NCI-H2029 treated with DMSO at 0.1 percent for 48 hours (cell line): ENCODE measurements around the gene ZNF853.
"Not testable (repeated sequence)": the region's sequence is repeated elsewhere in the genome, so short reads cannot be mapped to it uniquely, and the experiment has no call there.

Source experiments
- DNase-seq: peaks from one replicate; lab custom pipeline; 2025; lab: John Stamatoyannopoulos, UW

Gene ZNF853

GRCh38 chr7:6606866-6607583 lies 8.4 kb upstream of the ZNF853 start:
- DNase-seq: no peak

DNA sequence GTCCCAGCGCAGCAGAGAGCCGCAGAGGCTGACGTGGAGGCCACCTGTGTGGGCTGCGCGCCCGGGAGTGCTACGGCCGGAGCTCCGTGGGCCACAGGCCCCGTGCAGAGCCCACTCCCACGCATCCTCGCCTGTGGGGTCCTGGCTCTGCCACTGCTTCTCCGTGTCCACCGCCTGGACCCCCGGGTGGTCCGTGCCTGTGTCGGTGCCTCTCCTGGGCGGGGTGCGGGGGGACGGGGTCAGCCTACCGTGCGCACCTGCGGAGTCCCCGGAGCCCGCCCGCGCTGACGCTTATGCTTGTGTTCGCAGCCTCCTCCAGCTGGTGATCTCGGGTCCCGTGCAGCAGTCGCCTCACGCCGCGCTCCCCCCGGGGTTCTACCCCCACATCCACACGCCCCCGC lies 7.8 kb upstream of the ZNF853 start:
- no peak for DNase-seq

DNA sequence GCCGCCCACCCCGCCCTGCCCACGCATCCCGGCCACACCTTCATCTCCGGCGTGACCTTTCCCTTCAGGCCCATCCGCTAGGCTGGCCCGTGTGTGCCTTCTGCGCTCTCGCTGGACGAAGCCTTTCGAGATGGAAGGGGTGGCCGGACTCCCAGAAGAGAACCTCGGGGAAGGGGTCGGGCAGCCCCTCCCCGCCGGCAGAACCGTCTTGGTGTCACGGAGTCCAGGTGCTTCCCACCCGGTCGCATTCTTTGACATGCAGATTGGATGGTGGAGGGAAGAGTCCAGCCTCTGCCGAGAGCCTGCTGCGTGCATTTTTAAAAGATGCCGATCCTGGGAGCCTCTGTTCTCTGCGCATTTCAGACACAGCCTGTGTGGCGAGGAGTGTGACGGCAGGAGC lies 7.3 kb upstream of the ZNF853 start:
- no peak for DNase-seq

DNA sequence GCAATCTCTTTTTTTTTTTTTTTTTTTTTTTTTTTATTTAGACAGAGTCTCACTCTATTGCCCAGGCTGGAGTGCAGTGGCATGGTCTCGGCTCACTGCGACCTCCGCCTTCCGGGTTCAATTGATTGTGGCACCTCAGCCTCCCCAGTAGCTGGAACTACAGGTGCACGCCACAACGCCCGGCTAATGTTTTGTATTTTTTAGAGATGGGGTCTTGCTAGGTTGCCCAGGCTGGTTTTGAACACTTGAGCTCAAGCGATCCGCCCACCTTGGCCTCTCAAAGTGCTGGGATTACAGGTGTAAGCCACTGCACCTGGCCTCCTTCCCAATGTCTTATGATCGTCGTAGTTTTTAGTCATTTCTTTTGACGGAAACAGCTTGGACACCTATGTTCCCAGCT lies 6.6 kb upstream of the ZNF853 start:
- DNase-seq: no peak

- DNase-seq: no peak
Measured at GRCh38 chr7:6612819-6613218, 2.6 kb upstream of the ZNF853 start.

- DNase-seq: no peak
Measured at GRCh38 chr7:6613706-6614105, 1.7 kb upstream of the ZNF853 start.

DNA sequence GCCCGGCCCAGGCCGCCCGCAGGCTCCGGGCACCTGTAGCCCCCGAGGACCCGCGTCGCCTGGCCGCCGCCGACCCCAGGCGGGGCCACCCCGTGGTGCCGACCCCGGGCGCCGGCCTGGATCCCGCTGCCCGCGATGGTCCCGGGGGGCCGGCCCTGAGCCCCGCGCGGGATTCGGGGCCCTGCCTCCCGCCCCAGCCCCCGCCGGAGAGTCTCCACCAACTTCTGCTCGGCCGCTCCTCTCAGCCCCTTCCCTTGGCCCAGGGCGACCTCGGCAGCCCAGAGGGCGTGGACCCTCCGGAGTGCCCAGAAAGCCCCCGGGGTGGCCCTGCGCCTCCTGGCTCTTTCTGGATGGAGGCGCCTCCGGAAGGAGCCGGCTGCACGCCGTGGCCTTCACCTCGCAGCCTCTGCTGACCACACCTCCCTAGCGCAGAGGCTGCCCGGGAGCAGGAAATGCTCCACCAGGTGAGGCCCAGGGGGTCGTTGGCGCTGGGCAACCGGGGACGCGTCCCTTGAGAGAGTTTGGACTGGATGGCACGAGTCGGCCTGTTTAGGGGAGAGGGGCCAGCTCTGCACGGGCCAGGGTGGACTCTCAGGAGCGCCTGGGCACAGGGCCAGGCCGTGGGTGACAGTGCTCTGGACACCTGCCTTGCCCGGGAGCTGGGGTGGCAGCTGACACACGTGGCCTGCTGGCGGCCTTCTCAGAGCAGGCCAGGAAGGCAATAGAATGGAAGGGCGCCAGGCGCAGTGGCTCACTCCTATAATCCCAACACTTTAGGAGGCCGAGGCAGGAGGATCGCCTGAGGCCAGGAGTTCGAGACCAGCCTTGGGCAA lies 529 bp downstream of the ZNF853 start:
- DNase-seq: no peak

DNA sequence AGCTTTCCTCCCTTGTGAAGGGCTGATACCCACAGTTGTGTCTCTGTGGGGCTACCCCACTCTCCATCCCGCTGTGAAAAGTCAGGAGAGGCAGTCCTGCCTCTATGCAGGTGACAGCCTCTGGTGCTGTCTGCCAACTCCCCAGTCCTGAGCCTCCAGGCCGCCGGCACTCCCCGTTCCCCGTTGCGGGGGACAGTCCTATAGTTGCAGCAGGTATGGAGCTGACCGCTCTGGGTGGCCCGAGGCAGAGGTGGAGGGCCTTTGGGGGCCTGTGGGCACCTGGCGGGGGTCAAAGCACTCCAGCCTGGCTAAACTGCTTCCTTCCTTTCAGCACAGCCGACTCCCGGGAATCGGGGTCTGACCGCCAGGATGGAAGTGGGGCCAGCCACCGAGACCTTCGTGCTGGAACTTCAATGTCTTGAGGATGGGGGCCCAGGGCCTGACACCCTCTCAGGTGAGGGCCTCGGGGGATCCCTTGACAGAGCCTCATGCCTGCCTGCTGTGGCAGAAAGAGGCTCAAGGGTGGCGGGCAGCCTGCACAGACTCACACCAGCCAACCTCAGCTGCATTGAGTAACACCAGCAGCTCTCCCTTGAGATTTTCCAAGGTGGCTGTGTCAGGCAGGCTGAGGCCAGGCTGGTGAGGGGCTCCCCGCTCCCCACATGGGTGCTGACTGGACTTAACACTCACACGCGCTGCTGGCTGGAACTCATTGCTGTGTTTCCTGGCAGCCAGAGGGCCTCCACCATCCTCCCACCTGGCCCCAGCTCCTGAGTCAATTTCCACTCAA lies 1.6 kb downstream of the ZNF853 start:
- no peak for DNase-seq

GRCh38 chr7:6618621-6619020 lies 3.2 kb downstream of the ZNF853 start:
- no peak for DNase-seq

DNA sequence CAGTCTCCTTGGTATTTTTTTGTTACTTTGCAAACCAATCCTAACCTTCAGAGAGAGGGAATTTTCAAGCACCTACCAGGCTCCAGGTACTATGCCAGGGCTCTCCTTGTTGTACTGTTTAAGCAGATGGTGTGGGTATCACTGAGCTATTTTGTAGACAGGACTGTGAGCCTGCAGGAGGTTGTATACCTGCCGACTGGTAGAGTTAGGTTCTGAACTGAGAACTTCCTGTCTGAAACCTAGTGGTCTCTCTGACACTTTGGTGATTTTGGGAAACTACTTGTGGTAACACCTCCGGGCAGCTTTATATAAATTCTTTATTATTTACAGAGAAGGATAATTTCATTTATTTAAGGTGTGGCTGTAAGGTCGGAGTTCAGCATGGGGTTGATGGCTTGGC lies 4.6 kb downstream of the ZNF853 start:
- DNase-seq: no peak

DNA sequence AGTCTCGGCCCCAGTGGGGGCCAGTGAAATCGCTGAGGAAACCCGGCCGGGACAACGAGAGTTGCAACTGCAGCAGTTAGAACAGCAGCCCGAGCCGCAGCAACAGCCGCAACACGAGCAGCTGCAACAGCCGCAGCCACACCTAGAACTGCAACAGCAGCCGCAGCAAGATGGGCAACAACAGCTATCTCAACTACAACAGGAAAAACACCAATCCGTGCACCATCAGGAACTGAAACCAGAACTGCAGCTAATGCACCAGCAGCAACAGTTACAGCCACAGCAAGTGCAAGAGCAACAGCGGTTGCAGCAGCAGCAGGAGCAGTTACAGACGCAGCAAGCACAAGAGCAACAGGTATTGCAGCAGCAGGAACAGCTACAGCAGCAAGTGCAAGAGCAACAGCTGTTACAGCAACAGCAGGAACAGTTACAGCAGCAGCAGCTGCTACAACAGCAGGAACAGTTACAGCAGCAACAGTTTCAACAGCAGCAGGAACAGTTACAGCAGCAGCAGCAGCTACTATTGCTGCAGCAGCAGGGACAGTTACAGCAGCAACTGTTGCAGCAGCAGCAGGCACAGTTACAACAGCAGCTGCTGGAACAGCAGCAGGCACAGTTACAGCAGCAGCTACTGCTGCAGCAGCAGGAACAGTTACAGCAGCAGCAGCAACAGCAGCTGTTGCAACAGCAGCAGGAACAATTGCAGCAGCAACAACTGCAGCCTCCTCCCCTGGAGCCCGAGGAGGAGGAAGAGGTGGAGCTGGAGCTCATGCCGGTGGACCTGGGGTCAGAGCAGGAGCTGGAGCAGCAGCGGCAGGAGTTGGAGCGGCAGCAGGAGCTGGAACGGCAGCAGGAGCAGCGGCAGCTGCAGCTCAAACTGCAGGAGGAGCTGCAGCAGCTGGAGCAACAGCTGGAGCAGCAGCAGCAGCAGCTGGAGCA lies 6.1 kb downstream of the ZNF853 start:
- no peak for DNase-seq

- DNase-seq: no peak
Measured at GRCh38 chr7:6622134-6622710, 6.8 kb downstream of the ZNF853 start.

- DNase-seq: no peak
Measured at GRCh38 chr7:6623589-6624245, 8.3 kb downstream of the ZNF853 start.

DNA sequence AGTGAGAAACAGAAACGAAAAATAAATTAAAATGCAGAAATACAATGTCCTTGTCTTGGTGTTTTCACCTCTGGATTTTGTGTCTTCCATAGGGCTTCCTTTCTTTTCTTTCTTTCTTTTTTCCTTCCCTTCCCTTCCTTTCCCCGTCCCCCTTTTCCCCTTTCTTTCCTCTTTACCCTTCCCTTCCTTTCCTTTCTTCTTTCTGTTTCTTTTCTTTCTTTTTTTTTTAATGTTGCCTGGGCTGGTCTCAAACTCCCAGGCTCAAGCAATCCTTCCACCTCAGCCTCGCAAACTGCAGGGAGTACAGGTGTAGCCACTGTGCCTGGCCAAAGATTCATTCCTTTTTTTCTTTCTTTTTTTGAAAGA lies 8.8 kb downstream of the ZNF853 start:
- DNase-seq: no peak

DNA sequence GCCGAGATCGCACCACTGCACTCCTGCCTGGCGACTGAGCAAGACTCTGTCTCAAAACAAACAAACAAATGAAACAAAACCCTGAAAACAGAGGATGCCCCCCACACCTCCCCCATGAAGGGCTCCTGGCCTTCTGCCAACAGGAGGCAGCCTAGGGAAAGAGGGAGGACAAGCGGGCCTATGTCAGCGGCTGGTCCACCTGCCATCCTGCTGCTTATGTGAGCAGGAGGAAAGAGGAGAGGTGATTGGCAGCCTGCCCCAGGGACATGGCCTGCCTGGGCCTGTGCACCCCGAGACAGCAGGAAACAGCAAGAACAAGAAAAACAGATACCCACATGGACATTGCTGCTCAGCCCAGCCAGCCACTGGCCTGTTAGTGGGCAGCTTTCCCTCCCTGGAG lies 12.6 kb downstream of the ZNF853 start:
- DNase-seq: no peak

GRCh38 chr7:6630007-6630849 lies 14.8 kb downstream of the ZNF853 start:
- DNase-seq: no peak

DNA sequence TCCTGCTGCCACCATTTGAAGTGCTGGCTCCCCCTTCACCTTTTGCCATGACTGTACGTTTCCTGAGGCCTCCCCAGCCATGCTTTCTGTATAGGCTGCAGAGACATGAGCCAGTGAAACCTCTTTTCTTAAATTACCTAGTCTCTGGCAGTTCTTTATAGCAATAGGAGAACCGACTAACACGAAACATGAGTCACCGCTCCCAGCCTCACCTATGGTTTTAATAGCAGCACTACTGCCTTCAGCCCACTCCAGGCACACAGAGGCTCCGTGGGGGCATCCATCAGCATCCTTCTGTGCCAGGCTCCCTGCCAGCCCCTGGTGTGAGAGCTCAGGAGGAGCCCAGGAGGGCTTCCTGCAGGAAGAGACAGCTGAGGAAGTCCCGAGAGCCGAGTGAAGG lies 16.2 kb downstream of the ZNF853 start:
- no peak for DNase-seq

DNA sequence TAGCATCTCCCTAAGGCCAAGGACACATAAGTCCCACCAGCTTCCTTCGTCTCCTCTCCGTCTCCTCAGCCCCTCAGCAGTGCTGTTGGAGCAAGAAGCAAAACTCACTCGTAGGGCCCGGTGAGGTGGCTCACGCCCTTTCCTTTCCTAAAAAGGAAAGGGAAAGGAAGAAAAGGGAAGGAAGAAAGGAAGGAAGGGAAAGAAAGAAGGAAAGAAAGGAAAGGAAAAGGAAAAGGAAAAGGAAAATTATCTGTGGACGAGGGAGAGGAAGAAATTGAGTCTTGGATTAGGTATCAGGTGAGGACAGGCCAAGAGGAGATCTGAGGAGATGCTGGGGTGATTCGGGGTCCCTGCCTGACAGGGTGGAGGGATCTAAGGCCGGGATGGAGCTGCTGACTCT lies 18.6 kb downstream of the ZNF853 start:
- DNase-seq: no peak

DNA sequence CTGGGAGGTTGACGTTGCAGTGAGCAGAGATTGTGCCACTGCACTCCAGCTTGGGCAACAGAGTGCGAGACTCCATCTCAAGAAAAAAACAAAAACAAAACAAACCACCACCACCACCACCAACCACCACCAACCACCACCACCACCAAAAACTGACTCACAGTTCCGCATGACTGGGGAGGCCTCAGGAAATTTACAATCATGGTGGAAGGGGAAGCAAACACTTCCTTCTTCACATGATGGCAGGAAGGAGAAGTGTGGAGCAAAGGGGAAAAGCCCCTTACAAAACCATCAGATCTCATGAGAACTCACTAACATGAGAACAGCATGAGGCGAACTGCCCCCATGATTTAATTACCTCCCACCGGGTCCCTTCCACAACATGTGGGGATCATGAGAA lies 19.6 kb downstream of the ZNF853 start:
- DNase-seq: not testable (repeated sequence)
